NCI-H526 (cell line): Measurements from ENCODE around the gene DYSF.
A peak's percentile ranks its signal among the peaks of the same experiment; 100 is the strongest.

Source experiments
- DNase-seq, 2 experiments: peaks; one replicate each; lab custom pipeline; 2025; lab: John Stamatoyannopoulos, UW

DYSF gene

DNA sequence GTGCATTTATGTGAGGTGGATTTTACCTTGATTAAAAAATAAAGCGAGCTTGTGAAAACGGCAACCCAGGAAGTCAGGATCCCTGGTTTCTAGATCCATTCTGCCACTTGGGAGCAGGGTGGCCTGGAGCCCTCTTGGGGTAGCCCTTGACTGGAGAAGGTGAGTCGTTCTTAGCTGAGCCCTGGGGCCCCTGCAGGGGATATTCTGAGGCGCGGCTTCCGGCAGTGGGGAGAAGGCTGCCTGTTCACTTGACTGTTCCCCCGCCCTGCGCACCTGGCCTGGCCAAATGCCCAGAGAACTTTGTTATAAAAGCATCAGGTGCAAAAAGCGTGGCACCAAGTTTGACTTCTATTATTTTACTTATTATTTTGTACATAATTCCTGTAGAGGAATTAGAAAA is 221.9 kb downstream of the DYSF start:
- DNase-seq = peak in 1 of 2 experiments; percentile 5

DNA sequence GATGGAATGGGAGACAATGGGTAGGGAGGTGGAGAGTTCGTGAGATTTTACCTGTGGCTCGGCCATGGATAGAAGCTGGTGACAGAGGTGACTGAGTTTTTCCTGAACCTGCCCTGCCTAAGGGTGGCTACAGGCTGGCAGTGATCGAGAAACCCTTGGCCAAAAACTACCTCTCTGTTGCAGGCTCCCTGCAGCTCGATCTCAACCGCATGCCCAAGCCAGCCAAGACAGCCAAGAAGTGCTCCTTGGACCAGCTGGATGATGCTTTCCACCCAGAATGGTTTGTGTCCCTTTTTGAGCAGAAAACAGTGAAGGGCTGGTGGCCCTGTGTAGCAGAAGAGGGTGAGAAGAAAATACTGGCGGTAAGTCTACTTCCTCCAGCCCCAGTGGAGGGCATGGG is 225.5 kb downstream of the DYSF start:
- DNase-seq = no peak

- DNase-seq = no peak
Observed at GRCh38 chr2:71679491-71679890, 226.1 kb downstream of the DYSF start.

GRCh38 chr2:71680925-71681324 is 227.6 kb downstream of the DYSF start:
- no peak for DNase-seq

DNA sequence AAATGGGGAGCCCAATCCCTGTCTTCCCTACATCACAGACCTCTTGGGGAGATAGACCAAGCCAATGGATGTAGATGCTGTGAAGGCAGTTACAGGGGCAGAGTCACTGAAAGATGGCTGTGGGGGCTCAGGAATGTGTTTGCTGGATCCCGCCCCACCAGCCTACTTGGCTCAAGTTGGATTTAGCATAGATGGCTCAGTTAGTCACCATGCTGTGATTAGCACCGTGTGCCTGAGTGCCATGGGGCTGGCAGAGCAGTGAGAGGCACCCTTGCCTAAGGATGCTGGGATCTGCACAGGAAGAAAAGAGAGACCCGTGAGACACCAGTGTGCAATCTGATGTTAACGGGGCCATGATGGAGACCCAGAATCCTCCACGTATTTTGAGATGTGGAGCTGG is 228.3 kb downstream of the DYSF start:
- no peak for DNase-seq

GRCh38 chr2:71682341-71682740 is 229.0 kb downstream of the DYSF start:
- no peak for DNase-seq

- DNase-seq = no peak
Observed at GRCh38 chr2:71683070-71683469, 229.7 kb downstream of the DYSF start.

DNA sequence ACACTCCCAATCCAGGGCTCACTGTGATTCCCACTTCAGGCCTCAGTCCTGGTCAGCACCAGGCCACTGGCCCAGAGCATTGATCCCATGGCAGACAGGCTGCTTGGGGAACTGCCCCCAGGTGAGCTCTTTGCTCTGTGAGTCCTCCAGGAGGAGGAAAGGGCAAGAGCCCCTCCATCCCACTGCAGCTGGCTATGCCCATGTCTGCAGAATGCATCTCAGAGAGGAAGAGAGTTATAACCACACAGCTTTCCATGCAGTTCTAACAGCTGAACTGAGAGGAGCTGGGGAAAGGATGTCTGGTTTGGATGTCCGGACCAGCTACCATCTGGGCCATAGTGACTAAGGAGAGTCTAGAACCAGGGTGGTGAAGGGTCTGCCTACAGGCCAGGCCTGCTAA is 230.3 kb downstream of the DYSF start:
- no peak for DNase-seq

DNA sequence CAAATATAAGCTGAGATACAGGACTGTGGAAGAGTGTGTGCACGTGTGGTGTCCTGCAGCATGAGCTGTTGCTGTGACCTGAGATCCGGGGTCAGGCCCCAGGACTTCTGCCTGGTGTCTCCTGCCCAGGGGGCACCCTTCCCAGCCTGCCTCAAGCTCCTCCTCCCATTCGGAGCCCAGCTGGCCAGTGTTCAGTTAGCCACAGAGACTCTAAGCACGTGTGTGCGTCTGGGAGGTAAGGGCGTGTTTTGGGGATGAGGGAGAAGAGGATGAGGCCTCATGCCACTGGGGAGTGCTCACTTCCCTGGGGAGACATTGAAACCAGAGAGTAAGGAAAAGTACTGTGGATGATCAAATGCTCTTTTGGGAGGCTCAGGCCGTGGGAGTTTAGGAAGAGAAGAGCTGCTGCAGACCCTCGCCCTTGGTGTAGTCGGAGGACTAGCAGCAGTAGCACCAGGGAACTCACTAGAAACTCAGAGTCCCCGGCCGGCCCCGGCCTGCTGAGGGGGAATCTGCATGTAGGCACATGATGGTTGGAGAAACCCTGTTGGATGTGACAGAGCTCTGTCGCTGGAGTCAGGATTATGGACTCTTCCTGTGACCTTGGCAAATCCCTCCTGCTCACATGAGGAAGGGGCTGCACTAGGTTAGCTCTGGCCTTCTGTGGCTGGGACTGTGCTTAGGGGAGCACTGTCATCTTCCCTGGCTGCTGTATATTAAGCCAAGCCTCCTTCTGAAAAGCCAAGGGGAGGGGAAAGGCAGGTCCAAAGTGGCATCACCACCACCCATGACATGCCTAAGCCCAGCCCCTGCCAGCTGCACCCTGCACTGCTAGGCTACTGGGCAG is 231.1 kb downstream of the DYSF start:
- no peak for DNase-seq

- DNase-seq = no peak
Observed at GRCh38 chr2:71685073-71685848, 231.9 kb downstream of the DYSF start.

DNA sequence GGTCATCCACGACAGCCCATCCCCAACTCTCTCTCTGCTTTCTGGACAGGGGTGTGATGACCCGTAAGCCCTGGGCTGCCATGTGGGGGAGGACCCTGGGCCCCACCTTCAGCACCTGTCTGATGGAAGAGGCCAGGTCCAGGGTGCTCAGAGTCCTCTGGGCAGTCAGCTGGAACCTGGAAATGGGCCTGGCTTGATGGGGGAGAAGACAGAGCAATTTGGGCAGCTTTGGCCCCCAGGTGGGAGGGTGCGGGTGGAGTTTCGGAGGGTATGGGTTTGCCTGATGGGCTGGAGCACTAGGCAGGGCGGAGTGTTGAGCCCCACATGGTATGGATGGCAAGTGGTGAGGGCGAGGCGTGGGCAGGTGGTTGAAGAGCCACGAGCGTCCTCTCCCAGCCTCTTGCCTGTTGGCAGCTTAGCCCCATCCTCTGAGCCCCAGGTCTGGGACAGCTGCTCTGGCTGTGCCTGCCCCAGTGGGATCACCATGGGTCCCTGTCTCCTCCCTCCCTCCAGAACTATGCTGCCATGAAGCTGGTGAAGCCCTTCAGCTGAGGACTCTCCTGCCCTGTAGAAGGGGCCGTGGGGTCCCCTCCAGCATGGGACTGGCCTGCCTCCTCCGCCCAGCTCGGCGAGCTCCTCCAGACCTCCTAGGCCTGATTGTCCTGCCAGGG is 232.7 kb downstream of the DYSF start:
- no peak for DNase-seq

DNA sequence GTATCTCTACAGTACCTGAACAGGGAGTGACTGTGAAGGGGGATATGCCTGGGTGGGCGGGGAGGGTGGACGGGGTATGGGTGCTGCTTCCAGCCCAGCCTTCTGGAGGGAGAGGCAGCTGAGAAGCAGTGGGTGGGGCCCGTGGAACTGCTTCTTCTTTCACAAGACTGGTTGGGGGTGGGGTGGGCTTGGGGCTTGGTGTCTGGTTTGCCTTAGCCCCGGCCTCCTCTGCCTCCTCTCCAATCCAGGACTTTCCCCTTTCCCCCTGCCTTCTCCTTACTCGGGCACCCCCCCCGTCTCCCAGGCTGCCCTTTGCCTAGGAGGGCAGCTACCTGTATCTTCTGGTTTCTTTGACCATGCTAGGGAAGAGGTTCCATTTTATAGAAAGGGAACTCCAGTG is 233.4 kb downstream of the DYSF start:
- DNase-seq = no peak

DNA sequence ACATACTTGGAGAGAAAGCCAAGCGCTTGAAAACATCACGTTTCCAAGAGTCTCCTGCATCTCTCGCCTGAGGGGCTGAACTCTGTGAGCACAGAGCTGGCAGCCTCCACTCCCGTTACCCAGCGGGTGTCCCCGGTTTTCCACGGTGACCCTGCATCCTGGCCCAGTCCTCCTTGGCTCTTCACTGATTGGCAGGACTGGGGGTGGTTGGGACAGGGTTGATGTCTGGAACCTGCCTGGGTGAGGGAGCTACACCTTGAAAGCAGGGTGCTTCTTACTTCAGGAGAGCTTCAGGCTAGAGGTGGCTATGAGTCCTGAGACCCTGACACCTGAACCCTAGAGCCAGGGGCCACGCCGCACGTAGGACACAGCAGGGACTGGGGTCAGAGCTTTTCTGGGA is 234.1 kb downstream of the DYSF start:
- DNase-seq = no peak

- DNase-seq = no peak
Observed at GRCh38 chr2:71688530-71688929, 235.2 kb downstream of the DYSF start.

- DNase-seq = no peak
Observed at GRCh38 chr2:71689393-71689792, 236.0 kb downstream of the DYSF start.

DNA sequence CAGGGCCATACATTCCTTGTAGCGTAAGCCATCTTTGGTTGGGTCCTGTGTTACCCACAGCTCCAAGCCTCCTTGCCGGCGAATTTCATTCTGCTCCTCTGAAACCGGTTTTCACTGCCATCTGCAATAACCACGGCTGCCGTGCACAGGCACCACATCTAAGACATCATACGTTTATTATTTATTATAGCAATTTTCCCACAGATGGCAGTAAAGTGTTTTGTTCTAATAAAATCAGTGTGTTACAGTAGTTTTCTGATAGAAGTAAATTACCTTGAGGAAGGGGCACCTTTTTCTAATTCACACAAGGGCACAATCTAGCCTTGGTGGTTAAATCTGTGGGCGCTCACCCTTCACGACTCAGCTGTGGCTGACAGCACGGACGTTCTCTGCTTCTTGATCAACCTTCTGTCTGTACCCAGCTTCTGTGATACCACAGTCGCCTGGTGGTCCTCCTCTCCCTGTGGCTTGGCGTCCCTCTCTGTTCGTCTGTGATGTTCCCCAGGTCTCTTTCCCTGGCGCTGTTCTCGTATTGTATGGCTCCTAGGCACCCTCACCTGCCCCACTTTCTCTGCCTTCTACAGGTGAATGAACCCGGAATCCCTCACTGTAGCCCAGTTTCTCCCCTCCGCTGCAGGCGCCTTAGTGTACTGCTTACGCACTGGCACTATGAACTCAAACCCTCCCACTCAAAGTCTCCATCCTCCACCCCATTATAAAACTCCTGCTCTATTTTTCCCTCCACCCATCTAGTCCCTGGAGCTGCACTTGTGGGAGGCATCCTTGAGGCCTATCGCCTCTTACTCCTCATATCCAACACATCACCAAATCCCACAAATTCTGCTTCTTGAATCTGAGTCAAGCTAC is 236.8 kb downstream of the DYSF start:
- no peak for DNase-seq

DNA sequence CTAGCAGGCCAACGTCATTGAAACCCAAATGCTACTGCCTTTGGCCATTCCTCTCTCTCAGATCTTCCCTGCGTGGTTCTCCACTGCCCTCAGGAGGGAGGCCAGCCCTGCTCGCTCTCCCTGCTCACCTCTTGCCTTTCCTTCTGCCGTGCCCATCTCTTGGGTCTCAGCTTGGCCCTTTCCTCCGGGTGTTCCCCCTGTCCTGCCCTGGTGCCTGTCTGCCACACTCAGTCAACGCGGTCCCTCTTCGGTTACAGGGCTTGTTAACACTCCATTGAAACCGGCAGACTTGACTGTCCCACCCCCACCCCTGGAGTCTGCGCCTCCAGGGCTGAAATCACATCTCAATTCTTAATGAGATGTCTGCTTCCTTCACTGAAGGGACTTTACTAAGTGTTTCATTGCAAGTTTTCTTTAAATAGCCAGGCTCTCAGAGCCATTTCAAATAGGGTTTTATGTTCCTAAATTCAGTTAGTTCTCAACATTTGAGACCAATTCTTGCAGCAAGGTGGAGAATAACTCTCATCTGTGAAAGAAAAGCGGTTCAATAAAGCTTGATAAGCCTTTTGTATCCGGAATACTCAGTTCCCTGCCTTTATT is 237.6 kb downstream of the DYSF start:
- no peak for DNase-seq

GRCh38 chr2:71691747-71692441 is 238.5 kb downstream of the DYSF start:
- DNase-seq = no peak

- no peak for DNase-seq
Observed at GRCh38 chr2:71692621-71693277, 239.4 kb downstream of the DYSF start.
